GM12892 (cell line): ENCODE data around the gene GALNT9.
"Not testable (repeated sequence)": the region's sequence is repeated elsewhere in the genome, so short reads cannot be mapped to it uniquely, and the experiment has no call there.

Experiments
- DNase-seq: peaks from one replicate; pipeline ENCODE4 v3.0.0; 2011; ENCODE audit not compliant: insufficient read length
- FAIRE-seq: peaks from 2 replicates; lab custom pipeline; 2011; peaks lifted over from hg19 to GRCh38; lab: Jason Lieb, UNC
- POLR2A ChIP-seq: IDR thresholded peaks from 2 replicates; pipeline ENCODE4 v1.6.1; 2011; ENCODE audit warnings: low read depth, low read length, control low read depth
- POLR2AphosphoS5 ChIP-seq: IDR thresholded peaks from 2 replicates; pipeline ENCODE4 v1.6.1; 2011; ENCODE audit warnings: low read depth, low read length, control low read depth
- TAF1 ChIP-seq: IDR thresholded peaks from 2 replicates; pipeline ENCODE4 v1.6.1; 2011; ENCODE audit warnings: low read depth, mild to moderate bottlenecking, control low read depth, low read length, borderline replicate concordance

Gene GALNT9

GRCh38 chr12:132257206-132257954 is 72.0 kb downstream of the GALNT9 start:
- TF ChIP-seq POLR2AphosphoS5 (no peak), TAF1 (no peak), POLR2A (no peak)
- FAIRE-seq (no peak), DNase-seq (no peak)

GRCh38 chr12:132256646-132257045 is 72.7 kb downstream of the GALNT9 start:
- FAIRE-seq (no peak), DNase-seq (no peak)
- TF ChIP-seq POLR2AphosphoS5 (no peak), POLR2A (no peak)

GRCh38 chr12:132255642-132256041 is 73.7 kb downstream of the GALNT9 start:
- DNase-seq (no peak), FAIRE-seq (no peak)
- TF ChIP-seq POLR2AphosphoS5 = no peak
- no peak for TF ChIP-seq TAF1
- no peak for TF ChIP-seq POLR2A

GRCh38 chr12:132253698-132254480 is 75.5 kb downstream of the GALNT9 start:
- FAIRE-seq = no peak
- no peak for DNase-seq
- no peak for TF ChIP-seq POLR2A
- TF ChIP-seq POLR2AphosphoS5 = no peak
- TF ChIP-seq TAF1 = no peak

GRCh38 chr12:132252981-132253380 is 76.4 kb downstream of the GALNT9 start:
- DNase-seq, FAIRE-seq: not testable (repeated sequence)

- FAIRE-seq = no peak
- no peak for DNase-seq
- TF ChIP-seq POLR2A (no peak), TAF1 (no peak), POLR2AphosphoS5 (no peak)
These were observed 77.5 kb downstream of the GALNT9 start for GRCh38 chr12:132251741-132252490.

- no peak for FAIRE-seq
- TF ChIP-seq POLR2A = no peak
- TF ChIP-seq TAF1 = no peak
- no peak for TF ChIP-seq POLR2AphosphoS5
- no peak for DNase-seq
These were observed 78.1 kb downstream of the GALNT9 start for GRCh38 chr12:132251310-132251709.

- TF ChIP-seq POLR2AphosphoS5 (no peak), POLR2A (no peak), TAF1 (no peak)
These were observed 78.7 kb downstream of the GALNT9 start for GRCh38 chr12:132250707-132251106.

GRCh38 chr12:132249689-132250478 is 79.5 kb downstream of the GALNT9 start:
- no peak for DNase-seq
- FAIRE-seq = no peak
- TF ChIP-seq POLR2AphosphoS5 = no peak
- no peak for TF ChIP-seq POLR2A
- TF ChIP-seq TAF1 = no peak

More at GRCh38 chr12:132250707-132251106, 78.7 kb downstream of the GALNT9 start:
- FAIRE-seq (no peak), DNase-seq (no peak)

- DNase-seq (no peak), FAIRE-seq (no peak)
- no peak for TF ChIP-seq TAF1
- no peak for TF ChIP-seq POLR2A
- no peak for TF ChIP-seq POLR2AphosphoS5
These were observed 80.8 kb downstream of the GALNT9 start for GRCh38 chr12:132248453-132249167.
